HG02852 (cell line): ENCODE results near the gene CCDC187.

Experiments used
- ATAC-seq: cut with Tn5 transposase; IDR thresholded peaks from one replicate; pipeline ENCODE4 v1.9.1; 2021; ENCODE audit warnings: mild to moderate bottlenecking, moderate library complexity; ENCODE audit not compliant: unreplicated experiment

The CCDC187 gene

DNA sequence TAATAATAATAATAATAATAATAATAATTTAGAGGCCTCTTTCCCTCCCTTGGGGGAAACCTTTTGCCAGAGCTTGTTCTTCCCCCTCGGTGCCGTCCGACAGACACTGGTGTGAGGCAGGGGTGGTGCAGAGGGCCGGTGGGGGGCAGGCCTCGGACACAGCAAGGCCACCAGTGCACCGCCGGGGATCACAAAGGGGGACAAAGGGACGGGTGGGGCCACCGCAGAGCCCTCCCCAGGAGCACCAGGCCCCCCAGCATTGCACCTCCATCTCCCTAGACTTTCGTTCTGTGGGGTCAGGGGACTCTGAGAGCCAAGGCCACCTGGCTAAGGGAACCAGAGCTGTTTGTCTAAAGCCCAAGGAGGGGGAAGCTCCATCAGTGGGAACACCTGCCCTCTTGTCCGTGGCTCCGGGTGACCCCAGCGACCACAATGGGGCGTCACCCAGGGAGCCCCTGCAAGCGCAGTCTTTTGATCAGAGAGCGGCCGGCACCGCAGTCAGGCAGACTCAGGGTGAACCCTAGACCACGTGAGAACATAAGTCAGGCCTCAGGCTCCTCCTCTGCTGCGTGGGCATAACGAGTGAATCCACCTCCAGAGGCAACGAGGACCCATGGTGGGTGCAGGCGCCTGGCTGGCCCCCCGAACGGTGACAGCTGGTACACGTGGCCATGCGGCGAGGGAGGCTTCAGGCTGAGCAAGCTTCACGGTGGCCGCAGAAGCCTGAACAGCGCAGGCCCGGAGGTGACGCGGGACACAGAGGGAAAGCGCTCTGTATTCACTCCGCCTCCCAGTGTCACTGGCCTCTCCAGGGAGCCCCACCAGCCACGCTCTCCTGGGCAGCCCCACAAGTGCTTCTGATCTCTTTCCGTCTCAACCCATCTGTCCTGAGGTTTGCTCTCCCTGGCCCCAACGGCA is 46.3 kb downstream of the CCDC187 start:
- ATAC-seq = no peak

DNA sequence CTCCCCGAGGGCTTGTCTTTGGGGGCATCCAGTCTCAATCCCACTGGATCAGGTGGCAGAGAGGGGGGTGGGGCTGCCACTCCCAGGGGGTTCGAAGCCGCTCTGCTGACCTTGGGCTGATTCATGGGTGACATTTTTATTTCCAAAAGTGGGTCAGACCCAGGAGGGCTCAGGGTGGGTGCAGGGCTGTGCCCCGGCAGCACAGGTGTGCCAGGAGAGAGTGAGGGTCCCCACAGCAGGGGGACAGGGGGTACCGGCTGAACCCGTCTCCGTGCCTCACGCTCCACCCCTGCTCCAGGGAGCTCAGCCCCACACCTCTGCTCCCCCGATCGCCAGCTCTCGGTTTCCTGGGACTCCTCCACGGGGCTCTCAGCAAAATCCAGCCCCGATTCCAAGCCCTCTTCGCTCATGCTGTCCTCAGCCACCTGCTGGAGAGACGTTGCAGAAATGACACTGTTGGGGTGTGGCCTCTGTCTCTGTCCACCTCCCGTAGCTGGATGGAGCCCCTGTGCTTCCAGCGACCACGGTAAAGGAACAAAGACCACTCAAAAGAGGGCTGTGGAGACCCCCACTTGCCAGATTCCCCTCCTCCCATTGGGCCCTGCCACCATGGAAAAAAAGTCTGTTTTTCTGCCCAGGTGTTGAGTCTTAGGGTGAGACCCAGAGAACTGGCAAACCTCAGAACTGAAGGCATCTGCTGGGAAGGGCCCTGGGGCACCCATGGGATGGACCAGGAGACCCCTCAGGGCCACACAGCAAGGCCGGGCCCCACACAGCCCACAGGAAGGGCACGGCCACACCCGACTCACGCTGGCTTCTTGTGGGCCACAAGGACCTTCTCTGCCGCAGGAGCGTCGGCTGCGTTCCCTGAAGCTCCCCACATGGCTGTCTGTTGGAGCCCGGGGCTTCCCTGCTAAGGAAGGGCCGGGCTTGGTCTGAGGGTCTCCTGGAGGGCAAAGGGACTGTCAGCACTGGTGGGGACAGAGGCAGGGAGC is 47.7 kb downstream of the CCDC187 start:
- ATAC-seq = no peak

DNA sequence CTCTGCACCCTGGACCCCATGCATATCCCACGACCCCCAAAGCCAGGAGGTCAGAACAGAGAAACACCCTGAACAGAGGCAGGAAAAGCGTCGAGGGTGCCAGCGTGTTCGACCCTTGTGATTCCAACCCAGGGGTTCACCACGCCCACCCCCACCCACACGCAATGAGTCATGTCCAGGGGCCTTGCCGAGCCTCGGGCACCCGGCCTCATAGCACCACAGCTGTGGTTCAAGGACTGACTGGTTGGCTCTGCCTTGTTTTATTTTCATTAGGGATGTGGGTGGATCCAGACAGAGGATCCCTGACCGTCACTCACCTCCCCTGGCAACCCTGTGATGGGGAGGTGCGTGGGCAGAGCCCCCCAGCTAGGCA is 48.7 kb downstream of the CCDC187 start:
- ATAC-seq = no peak

DNA sequence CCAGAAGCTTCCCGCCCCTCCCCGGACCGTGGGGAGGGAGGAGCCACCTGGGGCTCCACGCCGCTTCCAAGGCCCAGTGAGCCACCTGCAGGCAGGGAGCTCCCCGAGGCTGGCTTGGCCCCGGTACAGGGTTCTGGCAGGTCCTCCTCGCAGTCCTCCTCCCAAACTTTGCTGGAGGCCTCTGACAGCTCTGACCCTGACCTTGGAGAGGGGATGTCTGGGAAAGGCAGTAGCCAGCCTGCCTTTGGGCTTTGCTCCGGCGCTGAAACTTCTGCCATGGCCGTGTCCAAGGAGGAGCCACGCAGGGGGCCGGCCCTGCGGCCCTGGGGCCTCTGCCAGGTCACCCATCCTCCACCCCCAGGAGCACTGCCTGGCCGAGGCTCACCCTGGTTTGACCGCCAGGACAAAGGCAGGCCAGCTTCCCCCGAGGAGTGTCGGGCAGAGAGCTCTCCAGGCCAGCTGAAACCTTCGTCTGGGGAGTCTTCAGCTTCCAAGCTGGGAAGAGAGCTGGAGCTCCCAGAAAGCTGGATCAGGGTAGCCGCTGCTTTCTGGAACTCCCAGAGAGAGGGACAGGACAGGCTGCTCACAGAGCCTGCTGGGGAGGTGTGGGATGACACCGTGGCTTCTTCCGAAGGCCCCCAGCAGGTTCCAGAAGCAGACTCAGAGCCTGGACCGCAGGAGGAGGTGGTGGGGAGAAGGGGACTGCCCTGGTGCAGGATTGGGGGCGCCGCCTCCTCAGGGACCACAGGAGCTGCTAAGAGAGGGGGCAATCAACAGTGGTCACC is 49.3 kb downstream of the CCDC187 start:
- no peak for ATAC-seq

DNA sequence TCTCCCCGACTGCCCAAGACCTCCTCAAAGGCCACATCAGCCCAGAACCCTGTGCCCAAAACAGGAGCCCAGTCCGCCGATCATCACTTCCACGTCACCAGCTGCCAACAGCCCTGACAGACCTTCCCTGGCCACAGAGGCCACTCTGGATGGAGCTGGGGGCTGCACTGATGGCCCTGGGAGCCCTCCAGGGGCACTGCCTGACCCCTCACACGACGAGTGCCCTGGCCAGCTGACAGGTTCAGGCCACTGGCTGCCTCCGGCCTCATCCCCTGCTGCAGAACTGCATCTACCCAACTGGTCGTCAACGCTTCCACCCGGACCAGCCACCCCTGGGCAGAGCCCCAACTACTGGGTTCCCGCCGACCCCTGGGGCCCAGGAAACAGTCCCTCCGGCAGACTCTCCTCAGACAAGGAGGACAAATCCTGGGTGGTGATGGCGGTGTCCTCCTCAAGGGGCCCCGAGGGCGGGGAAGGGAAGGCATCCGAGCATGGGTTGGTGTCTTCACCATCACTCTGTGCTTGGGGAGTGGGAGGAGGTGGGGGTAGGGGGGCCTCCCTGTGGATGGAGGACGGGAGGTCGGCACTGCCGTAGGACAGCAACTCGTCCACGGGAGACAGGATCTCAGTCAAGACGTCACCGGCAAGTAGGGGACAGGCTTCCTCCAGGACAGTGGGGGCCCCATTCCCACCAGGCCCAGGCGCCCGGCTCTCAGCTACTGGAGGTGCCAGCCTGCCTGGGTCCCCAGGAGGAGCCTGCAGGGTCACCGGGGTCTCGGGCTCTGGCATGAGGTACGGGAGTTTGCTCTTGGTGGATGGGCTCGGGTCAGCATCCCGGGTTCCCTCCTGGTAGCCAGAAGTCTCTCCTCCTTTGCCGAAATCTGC is 50.4 kb downstream of the CCDC187 start:
- no peak for ATAC-seq

DNA sequence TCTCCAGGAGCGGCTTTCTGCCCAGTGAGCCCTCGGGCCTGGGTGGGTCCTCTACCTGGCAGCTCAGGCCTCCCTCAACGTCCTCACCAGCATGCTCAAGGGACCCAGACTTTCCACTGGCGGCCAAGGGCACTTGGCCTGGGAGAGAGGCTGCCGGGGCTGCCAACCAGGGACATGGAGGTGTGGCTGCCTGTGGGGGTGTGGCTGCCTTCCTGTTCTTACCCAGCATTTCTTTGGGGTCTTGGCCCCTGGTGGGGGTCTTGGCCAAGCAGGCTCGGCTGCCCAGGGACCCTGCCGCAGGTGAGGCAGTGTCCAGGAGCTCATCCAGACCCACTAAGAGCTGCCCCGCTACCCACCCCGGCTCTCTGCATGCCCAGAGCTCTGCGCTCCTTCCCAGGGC is 51.0 kb downstream of the CCDC187 start:
- no peak for ATAC-seq

DNA sequence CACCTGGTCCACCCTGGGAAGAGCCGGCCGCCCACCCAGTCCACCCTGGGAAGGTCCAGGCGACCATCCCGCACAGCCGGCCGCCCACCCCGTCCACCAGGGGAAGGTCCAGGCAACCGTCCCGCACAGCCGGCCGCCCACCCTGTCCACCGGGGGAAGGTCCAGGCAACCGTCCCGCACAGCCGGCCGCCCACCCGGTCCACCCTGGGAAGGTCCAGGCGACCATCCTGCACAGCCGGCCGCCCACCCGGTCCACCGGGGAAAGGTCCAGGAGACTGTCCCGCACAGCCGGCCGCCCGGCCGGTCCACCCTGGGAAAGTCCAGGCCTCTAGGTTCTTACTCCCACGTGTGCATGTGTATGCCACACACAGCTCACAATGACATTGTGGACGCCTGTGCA is 51.6 kb downstream of the CCDC187 start:
- ATAC-seq = no peak

DNA sequence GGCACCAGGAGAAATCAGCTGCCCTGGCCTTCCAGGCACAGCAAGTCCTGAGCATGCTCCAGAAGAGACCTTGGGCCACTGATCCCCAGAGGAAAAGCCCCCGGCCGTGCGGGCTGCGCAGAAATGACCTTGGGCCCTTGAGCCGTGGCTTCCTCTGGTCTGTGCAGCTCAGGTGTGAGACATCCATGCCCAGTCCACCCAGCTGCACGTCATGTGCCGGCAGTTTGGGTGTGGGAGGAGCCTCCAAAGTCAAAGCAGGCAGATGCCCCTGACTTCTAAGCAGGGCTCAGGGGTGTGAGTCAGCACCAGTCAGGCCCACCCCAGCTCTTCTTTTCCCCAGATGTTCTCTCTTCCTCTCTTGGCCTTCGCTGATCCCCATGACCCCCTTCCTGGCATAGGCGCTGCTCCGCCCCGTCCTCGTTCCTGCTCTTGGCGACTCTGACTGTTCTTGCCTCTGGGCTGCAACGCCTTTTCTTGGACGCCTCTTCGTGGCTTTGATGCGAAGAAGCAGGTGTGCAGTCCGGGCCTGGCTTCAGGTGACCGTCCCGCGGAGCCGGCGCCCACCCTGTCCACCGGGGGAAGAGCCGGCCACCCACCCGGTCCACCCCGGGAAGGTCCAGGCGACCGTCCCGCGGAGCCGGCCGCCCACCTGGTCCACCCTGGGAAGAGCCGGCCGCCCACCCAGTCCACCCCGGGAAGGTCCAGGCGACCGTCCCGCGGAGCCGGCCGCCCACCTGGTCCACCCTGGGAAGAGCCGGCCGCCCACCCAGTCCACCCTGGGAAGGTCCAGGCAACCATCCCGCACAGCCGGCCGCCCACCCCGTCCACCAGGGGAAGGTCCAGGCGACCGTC is 52.4 kb downstream of the CCDC187 start:
- no peak for ATAC-seq

DNA sequence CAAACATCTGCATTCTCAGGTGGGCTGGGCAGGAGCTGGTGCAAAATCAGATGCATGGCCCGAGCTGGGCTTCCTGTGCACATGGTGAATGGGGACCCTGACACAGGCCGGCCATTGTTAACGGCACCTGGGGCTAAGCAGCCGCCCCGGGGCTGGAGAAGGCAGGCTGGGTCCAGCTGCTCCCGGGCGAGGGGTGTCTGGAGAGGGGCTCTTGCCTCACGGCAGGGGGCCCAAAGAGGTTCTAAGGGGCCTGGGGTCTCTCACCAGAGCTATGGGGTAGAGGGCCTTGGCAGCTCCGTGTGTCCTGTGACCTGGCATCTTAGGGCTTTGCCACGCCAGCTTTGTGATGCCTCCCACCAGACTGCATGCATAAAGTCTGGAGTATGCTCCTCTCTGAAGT is 53.2 kb downstream of the CCDC187 start:
- ATAC-seq = no peak

DNA sequence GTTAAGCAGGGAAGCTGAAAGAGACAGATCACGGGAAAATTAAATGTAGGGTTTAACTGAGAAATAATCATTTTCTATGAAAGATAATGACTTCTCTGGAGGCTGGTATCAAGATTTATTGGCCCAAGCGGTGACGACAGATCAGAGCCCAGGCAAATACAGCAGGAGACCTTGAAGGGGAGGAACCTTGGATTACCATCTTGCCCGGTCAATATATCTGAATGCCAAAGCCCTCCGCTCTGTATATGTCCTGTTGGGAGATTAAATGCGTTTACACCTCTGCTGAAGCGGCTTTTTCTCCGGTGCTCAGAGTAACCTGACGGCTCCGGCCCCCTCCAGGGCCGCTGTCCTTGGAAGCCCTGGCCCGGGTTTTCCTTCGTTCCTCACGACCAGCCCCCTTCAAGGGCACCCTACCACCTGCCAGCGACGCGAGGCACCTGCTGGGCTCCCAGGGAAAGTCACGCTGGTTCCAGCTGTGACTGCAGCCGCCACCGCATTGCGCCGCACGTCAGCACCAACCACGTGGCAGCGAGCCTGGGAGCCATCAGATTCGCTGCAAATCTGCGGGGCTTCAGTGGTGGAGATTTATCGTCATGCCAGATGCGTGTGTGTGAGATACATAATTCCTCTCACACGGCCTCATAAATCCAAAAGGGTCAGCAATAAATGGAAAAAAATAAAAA is 53.9 kb downstream of the CCDC187 start:
- no peak for ATAC-seq

DNA sequence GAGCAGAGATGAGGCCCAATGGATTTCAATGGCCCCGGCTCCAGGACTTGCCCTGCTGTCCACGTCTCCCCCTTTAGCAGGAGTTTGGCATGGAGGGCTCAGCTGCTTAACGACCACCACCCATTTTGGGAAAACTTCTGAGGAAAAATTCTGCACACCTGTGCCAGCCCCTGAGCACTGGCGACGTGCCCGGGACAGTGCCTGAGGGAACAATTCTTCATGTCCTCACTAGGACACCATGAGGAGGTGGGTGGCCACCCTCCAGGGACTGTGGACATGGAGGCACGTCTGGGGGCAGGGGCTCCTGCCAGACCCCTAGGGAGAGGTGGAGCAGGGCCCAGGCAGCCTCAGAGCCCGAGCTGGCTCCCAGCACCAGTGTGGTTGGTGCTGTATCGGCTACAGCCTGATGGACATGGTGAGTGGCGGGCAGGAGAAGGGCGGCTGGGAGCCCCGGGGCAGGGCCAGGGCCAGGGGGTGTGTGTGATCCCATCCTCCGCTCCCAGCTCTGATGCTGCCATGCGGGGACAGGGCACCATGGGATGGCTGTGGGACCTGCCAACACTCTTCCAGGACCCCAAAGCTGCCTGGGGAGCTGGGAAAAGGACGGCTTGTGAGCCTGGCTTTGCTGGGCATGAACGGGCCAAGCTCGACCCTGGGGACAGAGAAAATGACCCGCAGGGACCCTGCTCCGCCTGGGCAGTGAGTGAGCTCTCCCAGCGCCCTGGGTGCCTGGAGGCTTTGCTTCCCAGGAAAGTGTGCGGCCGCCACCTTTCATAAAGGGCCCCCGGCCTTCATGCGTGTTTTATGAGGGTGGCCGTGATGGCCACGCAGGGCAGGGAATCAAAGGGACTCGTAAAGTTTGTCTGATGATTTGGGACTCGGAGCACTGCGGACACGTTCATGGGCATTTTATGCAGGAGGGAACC is 54.7 kb downstream of the CCDC187 start:
- no peak for ATAC-seq

DNA sequence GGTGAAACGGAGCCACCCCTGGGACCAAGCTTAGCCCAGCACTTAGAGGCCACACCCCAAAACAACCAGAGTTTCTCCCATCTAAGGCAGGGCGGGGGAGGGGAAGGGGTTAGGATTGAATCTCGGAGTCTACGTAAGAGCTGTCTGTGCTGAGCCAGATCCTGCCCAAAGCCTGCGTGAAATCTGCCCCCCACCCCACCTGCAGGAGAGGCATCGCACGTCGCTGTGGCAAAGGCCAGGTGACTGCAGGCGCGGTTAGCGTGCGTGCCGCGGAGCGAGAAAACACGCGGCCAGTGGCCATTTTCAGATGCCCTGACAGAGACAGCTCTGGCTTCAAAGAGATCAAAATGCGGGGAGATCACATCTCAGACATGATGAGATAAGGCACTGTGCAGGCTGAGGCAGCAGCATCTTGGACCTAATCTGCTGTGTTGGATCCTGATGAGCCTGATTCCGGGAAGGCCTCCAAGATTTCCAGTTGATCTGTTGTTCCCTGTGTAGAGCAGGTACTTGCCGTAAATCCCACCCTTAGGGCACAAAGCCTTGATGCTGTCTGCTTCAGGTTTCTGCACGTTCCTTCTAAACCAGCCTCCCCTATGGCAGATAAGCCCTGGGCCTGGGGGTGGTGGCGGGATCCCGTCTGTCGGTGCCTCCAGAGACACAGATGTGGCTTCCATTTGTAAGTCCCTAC is 55.8 kb downstream of the CCDC187 start:
- no peak for ATAC-seq

DNA sequence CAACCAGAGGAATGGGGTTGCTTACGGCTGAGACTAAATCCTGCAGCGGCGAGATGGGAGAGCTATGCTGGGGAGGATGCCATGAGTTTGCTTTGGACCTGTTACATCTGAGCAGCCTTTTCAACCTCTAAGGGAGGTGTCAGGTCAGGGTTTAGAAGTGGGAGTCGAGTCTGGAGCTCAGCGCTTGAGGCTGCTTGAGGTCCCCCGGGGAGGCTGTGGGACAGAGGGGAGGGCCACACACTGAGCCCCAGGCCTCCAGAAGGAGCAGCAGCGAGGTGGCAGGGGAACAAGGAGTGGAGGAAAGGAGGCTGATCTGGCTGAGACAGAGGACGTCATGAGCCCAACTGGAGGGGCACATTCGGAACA is 56.4 kb downstream of the CCDC187 start:
- no peak for ATAC-seq

DNA sequence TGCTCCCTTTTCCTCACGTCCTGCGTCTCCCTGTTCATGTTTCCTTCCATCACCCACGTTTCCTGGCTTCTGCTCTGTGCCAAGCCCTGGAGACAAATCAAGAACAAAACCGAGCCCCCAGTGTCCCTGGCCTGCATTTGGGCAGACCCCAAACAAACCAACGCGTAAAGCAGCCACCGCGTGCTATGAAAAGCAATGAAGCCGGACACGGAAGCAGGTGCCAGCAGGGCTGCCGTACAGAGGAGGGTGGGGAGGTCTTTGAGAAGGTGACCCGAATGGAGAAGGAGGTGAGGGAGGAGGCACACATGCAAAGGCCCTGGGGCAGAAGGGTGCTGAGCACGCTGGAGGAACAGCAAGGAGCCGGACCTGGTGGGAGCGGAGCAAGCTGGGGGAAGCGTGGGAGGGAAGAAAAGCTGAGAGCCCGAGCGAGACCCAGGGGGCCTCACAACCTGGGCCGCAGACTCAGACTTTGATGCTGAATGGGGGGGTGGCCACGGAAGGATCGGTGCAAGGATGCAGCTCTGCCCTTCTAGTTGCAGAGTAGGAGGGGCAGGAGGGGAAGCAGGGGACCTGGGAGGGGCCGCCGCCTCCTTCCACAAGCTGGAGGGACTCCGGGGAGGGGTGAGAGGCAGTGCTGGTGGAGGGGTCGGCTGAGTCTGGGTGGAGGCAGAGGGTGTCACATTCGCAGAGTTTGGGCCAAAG is 56.9 kb downstream of the CCDC187 start:
- ATAC-seq = no peak

DNA sequence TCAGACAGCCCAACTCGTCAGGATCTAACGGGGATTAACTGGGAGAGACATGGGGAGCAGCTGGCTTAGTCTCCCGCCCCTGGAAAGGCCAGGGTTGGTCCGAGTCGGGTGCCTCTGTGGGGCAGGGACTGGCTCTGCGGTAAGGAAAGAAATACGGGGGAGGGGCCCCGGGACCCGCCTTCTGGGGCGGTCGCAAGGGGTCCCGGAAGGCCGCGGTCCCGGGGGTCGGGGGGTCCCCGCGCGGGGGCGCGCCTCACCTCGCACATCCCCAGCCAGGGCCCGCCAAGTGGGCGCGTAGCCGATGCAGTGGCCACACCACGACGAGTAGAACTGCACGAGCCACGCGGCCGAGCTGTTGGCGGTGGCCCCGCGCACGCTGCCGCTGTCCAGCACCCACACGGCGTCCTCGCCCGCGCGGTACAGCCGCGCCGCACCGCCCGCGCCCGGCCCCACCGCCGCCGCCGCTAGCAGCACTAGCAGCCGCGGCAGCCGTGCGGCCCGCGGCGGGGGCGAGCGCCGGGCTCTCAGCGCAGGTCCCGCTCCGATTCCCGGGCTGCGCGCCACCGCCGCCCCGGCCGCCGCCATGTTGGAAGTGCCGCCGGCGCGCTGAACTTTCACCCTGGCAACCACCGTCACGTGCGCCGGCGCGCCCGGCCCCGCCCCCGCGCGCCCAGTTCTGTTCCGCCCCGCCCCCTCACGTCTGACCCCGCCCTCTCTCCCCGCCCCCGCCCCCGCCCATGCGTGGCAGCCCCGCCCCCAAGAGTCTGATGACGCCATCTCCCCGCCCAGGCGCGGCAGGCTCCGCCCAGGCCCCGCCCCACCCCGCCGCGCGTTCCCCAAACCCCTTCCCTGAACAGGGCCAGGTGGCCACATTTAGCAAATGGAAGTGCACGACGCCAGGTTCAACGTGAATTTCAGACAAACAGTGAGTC is 58.4 kb downstream of the CCDC187 start, which contains the start of gene QSOX2:
Gene QSOX2 (minus strand): TSS at position 594 of the 932 bp plus-strand sequence. CDS start 9 bp downstream, at position 585.
- peak; percentile 37 for ATAC-seq
